K562 (cell line): ENCODE data around the gene SGO1. TPM values are rescaled to one million over a fixed set of nuclear protein-coding genes. Genes with fewer than 3 reads are reported as not detected.

Experiments used
- CREB1 ChIP-seq, 2 experiments: sonication (generic) in 1 of 2; formaldehyde crosslinking in 1 of 2; IDR thresholded peaks; 2 replicates each; pipeline versions ENCODE4 v1.6.1 to v1.8.0; 2012 to 2022; ENCODE audit warnings: inconsistent platforms in 1 of 2, mild to moderate bottlenecking in 1 of 2, missing genetic modification reagents in 1 of 2, moderate library complexity in 1 of 2
- CXXC5 ChIP-seq: fragments of 250-450 bp; sonication (Bioruptor Pico); IDR thresholded peaks from 2 replicates; pipeline ENCODE4 v1.8.0; 2022; ENCODE audit warnings: inconsistent platforms, mild to moderate bottlenecking, moderate library complexity
- DMBX1 ChIP-seq: fragments of 250-450 bp; sonication (Bioruptor Pico); IDR thresholded peaks from 2 replicates; pipeline ENCODE4 v1.8.0; 2022; ENCODE audit warnings: inconsistent platforms, mild to moderate bottlenecking, moderate library complexity, borderline replicate concordance
- FOXM1 ChIP-seq, 2 experiments: fragments of 450-650 bp in 1 of 2; sonication (generic) in 1 of 2; formaldehyde crosslinking in 1 of 2; IDR thresholded peaks; 2 replicates each; pipeline versions ENCODE4 v1.6.1 to v1.9.0; 2017 to 2022; ENCODE audit warnings: low read depth in 2 of 2, mild to moderate bottlenecking in 2 of 2, missing genetic modification reagents in 1 of 2, moderate library complexity in 1 of 2
- HDAC1 ChIP-seq, 2 experiments: fragments of 450-650 bp; IDR thresholded peaks; 2 replicates each; pipeline ENCODE4 v1.6.1; 2016 to 2017; ENCODE audit warnings: inconsistent platforms in 1 of 2, mild to moderate bottlenecking in 1 of 2, moderate library complexity in 1 of 2
- MYNN ChIP-seq, 2 experiments: sonication (generic); formaldehyde crosslinking in 1 of 2; IDR thresholded peaks; 2 replicates each; pipeline versions ENCODE4 v1.5.0 to v1.6.1; 2016 to 2020; ENCODE audit warnings: antibody characterized with exemption in 1 of 2, missing genetic modification reagents in 1 of 2
- NEUROD1 ChIP-seq: fragments of 150-350 bp; IDR thresholded peaks from 2 replicates; pipeline ENCODE4 v1.6.1; 2014; ENCODE audit warnings: borderline replicate concordance, low read length, low read depth; ENCODE audit not compliant: partially characterized antibody
- PML ChIP-seq: IDR thresholded peaks from 2 replicates; pipeline ENCODE4 v1.6.1; 2012; ENCODE audit warnings: low read length, inconsistent platforms
- RB1 ChIP-seq: fragments of 450-650 bp; IDR thresholded peaks from 2 replicates; pipeline ENCODE4 v1.6.1; 2017; ENCODE audit warnings: low read depth, mild to moderate bottlenecking
- TAF1 ChIP-seq: IDR thresholded peaks from 2 replicates; pipeline ENCODE4 v1.6.1; 2011; ENCODE audit warnings: mild to moderate bottlenecking, low read length, moderate library complexity; ENCODE audit not compliant: insufficient read depth, control insufficient read depth, severe bottlenecking; ENCODE audit errors: extremely low read depth
- ZNF311 ChIP-seq: fragments of 250-450 bp; sonication (Bioruptor Pico); IDR thresholded peaks from 2 replicates; pipeline ENCODE4 v1.4.0; 2020; ENCODE audit warnings: mild to moderate bottlenecking, moderate library complexity
- polyA plus RNA-seq, 8 experiments: library from polyadenylated mRNA; depleted of rRNA in 4 of 8; stranded (reverse) in 5 of 8; unstranded in 3 of 8; fragments of >200 nt; fragmentation: Nextera tagmentation in 2 of 8; fragmentation: Illumina TruSeq in 1 of 8; extraction: Ambion mirVana in 2 of 8; extraction: Trizol in 1 of 8; gene quantifications; 2 replicates each; pipeline versions ENCODE4 v1.2.1 to v1.2.3, GENCODE V29; 2011 to 2014; ENCODE audit warnings: inconsistent platforms in 1 of 8, missing spikeins in 1 of 8
- total RNA-seq, 7 experiments: library from RNA; depleted of rRNA in 6 of 7; stranded (reverse); fragments of >200 nt in 6 of 7; fragmentation: Illumina TruSeq in 2 of 7; extraction: Trizol in 2 of 7; gene quantifications; 2 replicates each; pipeline versions ENCODE4 v1.2.1 to v1.2.3, GENCODE V29; 2011 to 2021; ENCODE audit warnings: low replicate concordance in 1 of 7
- TF ChIP-seq, protein P1 (sequence below): sonication (generic); formaldehyde crosslinking; IDR thresholded peaks from 2 replicates; pipeline ENCODE4 v1.8.0; 2022; ENCODE audit warnings: mild to moderate bottlenecking, missing genetic modification reagents
- TF ChIP-seq, protein P2 (sequence below): fragments of 250-450 bp; sonication (Bioruptor Pico); IDR thresholded peaks from 2 replicates; pipeline ENCODE4 v1.5.0; 2021; ENCODE audit warnings: mild to moderate bottlenecking, moderate library complexity
- TF ChIP-seq, protein P3 (sequence below): fragments of 450-650 bp; IDR thresholded peaks from 2 replicates; pipeline ENCODE4 v1.7.1; 2018; ENCODE audit warnings: mild to moderate bottlenecking, low read depth; ENCODE audit not compliant: partially characterized antibody
- TF ChIP-seq, protein P4 (sequence below): sonication (generic); formaldehyde crosslinking; IDR thresholded peaks from 2 replicates; pipeline ENCODE4 v1.8.1; 2023; ENCODE audit warnings: mild to moderate bottlenecking, missing genetic modification reagents, moderate library complexity

SGO1 gene
- total and polyA plus RNA-seq, 9 of the 15 experiments (the other 6 are each of a cell fraction or from before 2014, with no cell fraction given): 13.7 to 57.3 (median 28.2) TPM

GRCh38 chr3:20185679-20186599, at the start of gene SGO1 (continued):
- peak; percentile 86 for TF ChIP-seq RB1
- TF ChIP-seq, protein P1, sequence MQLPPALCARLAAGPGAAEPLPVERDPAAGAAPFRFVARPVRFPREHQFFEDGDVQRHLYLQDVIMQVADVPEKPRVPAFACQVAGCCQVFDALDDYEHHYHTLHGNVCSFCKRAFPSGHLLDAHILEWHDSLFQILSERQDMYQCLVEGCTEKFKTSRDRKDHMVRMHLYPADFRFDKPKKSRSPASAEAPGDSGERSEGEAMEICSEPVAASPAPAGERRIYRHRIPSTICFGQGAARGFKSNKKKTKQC (CRISPR knock-in tag): peak; percentile 76; the same call in 1 of the 2 replicates
- TF ChIP-seq MYNN (IDR thresholded peaks at IDR 0.05): no peak
- TF ChIP-seq MYNN (CRISPR knock-in tag; IDR thresholded peaks at IDR 0.05): no peak
- TF ChIP-seq DMBX1 (CRISPR knock-in tag): 0 out of 2 replicates have a peak, but pooled peaks have one; percentile 28
- TF ChIP-seq HDAC1 (IDR thresholded peaks at IDR 0.05): peak in 1 of 2 experiments; percentile 99; a peak in 2 of 4 replicates
- TF ChIP-seq, protein P2, sequence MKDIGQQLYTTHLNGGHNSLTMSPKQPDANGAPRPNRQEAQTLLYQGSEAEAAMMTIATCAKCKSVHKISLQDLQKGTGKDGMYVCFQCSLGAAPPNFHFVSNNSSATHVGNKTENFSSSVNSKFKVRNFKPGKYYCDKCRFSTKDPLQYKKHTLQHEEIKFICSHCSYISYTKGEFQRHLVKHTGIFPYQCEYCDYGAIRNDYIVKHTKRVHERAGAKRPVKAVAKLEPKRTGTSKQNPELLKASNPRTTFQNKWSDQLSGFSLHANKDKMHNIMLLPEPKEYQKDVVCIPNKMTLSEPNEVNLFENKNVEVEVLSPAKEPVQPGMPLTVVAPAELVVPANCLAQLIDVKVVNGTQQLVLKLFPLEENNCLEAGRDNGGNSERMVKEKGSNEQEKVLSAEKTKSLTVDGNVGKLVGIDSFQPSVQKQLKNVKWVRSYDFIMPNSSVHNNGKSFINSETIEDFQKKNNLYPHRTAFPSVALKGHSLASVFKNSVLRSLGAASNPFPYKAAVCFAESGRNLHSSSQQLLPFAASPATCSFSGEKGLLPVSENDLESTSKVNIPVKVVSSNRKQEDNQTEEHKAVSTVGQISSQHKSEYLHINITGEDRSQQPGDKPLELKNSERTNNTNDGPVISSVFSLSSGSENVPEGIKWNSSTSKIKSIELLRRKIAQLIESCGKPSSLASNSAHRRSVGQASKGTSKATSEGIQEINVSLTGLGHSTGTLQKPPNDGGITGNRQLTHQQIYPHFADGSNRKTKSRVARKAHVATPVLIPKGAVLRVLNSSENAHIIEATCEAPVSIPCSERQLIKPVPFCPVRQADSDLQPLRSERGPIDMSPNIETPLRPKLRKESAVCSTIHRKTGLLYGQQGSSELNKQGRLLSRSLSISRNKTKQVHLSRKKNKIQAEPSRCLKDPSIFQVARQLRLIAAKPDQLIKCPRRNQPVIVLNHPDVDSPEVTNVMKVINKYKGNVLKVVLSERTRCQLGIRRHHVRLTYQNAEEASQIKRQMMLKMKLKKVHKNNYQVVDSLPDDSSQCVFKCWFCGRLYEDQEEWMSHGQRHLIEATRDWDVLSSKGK (CRISPR knock-in tag): no peak
- peak; percentile 90 for TF ChIP-seq CXXC5
- peak; percentile 76 for TF ChIP-seq NEUROD1
- TF ChIP-seq ZNF311 (CRISPR knock-in tag): no peak
- peak; percentile 88 for TF ChIP-seq TAF1
- peak; percentile 94 for TF ChIP-seq CREB1 (IDR thresholded peaks at IDR 0.05)
- peak; percentile 92 for TF ChIP-seq CREB1 (CRISPR knock-in tag; IDR thresholded peaks at IDR 0.05)
- TF ChIP-seq, protein P3, sequence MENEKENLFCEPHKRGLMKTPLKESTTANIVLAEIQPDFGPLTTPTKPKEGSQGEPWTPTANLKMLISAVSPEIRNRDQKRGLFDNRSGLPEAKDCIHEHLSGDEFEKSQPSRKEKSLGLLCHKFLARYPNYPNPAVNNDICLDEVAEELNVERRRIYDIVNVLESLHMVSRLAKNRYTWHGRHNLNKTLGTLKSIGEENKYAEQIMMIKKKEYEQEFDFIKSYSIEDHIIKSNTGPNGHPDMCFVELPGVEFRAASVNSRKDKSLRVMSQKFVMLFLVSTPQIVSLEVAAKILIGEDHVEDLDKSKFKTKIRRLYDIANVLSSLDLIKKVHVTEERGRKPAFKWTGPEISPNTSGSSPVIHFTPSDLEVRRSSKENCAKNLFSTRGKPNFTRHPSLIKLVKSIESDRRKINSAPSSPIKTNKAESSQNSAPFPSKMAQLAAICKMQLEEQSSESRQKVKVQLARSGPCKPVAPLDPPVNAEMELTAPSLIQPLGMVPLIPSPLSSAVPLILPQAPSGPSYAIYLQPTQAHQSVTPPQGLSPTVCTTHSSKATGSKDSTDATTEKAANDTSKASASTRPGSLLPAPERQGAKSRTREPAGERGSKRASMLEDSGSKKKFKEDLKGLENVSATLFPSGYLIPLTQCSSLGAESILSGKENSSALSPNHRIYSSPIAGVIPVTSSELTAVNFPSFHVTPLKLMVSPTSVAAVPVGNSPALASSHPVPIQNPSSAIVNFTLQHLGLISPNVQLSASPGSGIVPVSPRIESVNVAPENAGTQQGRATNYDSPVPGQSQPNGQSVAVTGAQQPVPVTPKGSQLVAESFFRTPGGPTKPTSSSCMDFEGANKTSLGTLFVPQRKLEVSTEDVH: peak; percentile 40
- TF ChIP-seq, protein P4, sequence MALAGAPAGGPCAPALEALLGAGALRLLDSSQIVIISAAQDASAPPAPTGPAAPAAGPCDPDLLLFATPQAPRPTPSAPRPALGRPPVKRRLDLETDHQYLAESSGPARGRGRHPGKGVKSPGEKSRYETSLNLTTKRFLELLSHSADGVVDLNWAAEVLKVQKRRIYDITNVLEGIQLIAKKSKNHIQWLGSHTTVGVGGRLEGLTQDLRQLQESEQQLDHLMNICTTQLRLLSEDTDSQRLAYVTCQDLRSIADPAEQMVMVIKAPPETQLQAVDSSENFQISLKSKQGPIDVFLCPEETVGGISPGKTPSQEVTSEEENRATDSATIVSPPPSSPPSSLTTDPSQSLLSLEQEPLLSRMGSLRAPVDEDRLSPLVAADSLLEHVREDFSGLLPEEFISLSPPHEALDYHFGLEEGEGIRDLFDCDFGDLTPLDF (CRISPR knock-in tag): peak; percentile 82
- peak; percentile 98 for TF ChIP-seq FOXM1 (IDR thresholded peaks at IDR 0.05; ENCODE audit: low read depth)
- TF ChIP-seq FOXM1 (CRISPR knock-in tag; IDR thresholded peaks at IDR 0.05; ENCODE audit: low read depth): peak; percentile 99
- peak; percentile 85 for TF ChIP-seq PML
